ENCODE results near the gene KCNC3. TPM values are rescaled to one million over a fixed set of nuclear protein-coding genes. Genes with fewer than 3 reads are reported as not detected.

The KCNC3 gene
- total and polyA plus RNA-seq, 2 of the 13 experiments (the other 11 are each of a cell fraction or from before 2014, with no cell fraction given), result 0.29 to 1.7 TPM

DNA sequence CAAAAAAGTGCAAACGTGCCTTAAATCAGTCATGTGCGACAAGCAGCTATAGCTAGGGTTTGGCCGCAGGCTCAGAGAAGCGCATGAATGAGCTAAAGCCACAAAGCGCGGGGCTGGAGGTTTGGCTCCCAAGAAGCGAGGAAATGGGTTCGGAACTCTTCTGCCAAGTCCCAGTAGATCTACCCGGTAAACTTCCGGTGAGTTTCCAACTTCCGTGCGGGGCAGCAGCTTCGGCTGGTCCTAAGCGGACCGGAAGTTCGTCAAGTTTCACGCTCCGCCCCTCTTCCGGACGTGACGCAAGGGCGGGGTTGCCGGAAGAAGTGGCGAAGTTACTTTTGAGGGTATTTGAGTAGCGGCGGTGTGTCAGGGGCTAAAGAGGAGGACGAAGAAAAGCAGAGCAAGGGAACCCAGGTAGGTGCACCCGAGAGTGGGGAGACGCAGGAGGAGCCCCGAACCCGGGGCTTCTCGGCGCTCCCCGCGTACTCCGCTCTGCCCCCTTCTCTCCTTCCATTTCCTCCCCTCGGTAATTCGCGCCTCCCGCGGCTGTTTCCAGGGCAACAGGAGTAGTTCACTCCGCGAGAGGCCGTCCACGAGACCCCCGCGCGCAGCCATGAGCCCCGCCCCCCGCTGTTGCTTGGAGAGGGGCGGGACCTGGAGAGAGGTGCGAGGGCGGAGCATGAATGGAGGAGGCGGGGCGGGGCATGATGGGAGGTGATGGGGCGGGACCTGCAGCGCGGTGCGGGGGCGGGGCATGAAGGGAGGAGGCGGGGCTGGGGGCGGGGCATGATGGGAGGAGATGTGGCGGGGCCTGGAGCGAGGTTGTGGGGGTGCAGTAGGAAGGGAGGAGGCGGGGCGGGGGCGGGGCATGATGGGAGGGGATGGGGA lies 47.2 kb upstream of the KCNC3 start, which contains the start of gene NR1H2 (continued):
- TF ChIP-seq SATB2 (CRISPR knock-in tag; IDR thresholded peaks at IDR 0.05) (no peak), PCBP1 (IDR thresholded peaks at IDR 0.05; ENCODE audit: borderline replicate concordance, low read depth, low read length) (0 out of 2 replicates have a peak, but pooled peaks have one; percentile 69), ZNF235 (CRISPR knock-in tag; IDR thresholded peaks at IDR 0.05; ENCODE audit: borderline replicate concordance) (no peak), ZC3H13 (CRISPR knock-in tag; IDR thresholded peaks at IDR 0.05) (no peak), BRCA1 (CRISPR knock-in tag; IDR thresholded peaks at IDR 0.05) (no peak), POLR2A (IDR thresholded peaks at IDR 0.05; ENCODE audit: insufficient read depth in 1 of 2, low read depth in 2 of 2, low read length in 2 of 2) (peak; percentile 54 to 61), RELA (CRISPR knock-in tag; IDR thresholded peaks at IDR 0.05) (no peak), HDAC2 (CRISPR knock-in tag; IDR thresholded peaks at IDR 0.05) (peak; percentile 81), MIXL1 (CRISPR knock-in tag; IDR thresholded peaks at IDR 0.05) (peak; percentile 73; the same call in 1 of the 2 replicates), KLF12 (CRISPR knock-in tag; IDR thresholded peaks at IDR 0.05; ENCODE audit: borderline replicate concordance) (peak; percentile 73; the same call in 1 of the 2 replicates), ZMAT3 (CRISPR knock-in tag; conservative IDR thresholded peaks at IDR 0.05) (peak; percentile 56; the same call in 1 of the 2 replicates), SOX6 (IDR thresholded peaks at IDR 0.05) (no peak), SOX6 (CRISPR knock-in tag; IDR thresholded peaks at IDR 0.05) (peak; percentile 63; the same call in 1 of the 2 replicates), PRPF4 (IDR thresholded peaks at IDR 0.05; ENCODE audit: low read depth, low read length, poor library complexity, severe bottlenecking) (no peak)
- TF ChIP-seq, protein P1, sequence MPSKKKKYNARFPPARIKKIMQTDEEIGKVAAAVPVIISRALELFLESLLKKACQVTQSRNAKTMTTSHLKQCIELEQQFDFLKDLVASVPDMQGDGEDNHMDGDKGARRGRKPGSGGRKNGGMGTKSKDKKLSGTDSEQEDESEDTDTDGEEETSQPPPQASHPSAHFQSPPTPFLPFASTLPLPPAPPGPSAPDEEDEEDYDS (CRISPR knock-in tag; IDR thresholded peaks at IDR 0.05), result no peak; the same call in 1 of the 2 replicates
- TF ChIP-seq, protein P2, sequence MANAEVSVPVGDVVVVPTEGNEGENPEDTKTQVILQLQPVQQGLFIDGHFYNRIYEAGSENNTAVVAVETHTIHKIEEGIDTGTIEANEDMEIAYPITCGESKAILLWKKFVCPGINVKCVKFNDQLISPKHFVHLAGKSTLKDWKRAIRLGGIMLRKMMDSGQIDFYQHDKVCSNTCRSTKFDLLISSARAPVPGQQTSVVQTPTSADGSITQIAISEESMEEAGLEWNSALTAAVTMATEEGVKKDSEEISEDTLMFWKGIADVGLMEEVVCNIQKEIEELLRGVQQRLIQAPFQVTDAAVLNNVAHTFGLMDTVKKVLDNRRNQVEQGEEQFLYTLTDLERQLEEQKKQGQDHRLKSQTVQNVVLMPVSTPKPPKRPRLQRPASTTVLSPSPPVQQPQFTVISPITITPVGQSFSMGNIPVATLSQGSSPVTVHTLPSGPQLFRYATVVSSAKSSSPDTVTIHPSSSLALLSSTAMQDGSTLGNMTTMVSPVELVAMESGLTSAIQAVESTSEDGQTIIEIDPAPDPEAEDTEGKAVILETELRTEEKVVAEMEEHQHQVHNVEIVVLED (CRISPR knock-in tag; IDR thresholded peaks at IDR 0.05; ENCODE audit: borderline replicate concordance), result peak; percentile 82
- TF ChIP-seq, protein P3, sequence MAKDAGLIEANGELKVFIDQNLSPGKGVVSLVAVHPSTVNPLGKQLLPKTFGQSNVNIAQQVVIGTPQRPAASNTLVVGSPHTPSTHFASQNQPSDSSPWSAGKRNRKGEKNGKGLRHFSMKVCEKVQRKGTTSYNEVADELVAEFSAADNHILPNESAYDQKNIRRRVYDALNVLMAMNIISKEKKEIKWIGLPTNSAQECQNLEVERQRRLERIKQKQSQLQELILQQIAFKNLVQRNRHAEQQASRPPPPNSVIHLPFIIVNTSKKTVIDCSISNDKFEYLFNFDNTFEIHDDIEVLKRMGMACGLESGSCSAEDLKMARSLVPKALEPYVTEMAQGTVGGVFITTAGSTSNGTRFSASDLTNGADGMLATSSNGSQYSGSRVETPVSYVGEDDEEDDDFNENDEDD (CRISPR knock-in tag; IDR thresholded peaks at IDR 0.05; ENCODE audit: borderline replicate concordance), result 0 out of 2 replicates have a peak, but pooled peaks have one; percentile 51
- TF ChIP-seq, protein P4, sequence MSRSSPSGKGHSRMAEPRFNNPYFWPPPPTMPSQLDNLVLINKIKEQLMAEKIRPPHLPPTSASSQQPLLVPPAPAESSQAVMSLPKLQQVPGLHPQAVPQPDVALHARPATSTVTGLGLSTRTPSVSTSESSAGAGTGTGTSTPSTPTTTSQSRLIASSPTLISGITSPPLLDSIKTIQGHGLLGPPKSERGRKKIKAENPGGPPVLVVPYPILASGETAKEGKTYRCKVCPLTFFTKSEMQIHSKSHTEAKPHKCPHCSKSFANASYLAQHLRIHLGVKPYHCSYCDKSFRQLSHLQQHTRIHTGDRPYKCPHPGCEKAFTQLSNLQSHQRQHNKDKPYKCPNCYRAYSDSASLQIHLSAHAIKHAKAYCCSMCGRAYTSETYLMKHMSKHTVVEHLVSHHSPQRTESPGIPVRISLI (CRISPR knock-in tag; IDR thresholded peaks at IDR 0.05; ENCODE audit: borderline replicate concordance), result no peak
- TF ChIP-seq, protein P5, sequence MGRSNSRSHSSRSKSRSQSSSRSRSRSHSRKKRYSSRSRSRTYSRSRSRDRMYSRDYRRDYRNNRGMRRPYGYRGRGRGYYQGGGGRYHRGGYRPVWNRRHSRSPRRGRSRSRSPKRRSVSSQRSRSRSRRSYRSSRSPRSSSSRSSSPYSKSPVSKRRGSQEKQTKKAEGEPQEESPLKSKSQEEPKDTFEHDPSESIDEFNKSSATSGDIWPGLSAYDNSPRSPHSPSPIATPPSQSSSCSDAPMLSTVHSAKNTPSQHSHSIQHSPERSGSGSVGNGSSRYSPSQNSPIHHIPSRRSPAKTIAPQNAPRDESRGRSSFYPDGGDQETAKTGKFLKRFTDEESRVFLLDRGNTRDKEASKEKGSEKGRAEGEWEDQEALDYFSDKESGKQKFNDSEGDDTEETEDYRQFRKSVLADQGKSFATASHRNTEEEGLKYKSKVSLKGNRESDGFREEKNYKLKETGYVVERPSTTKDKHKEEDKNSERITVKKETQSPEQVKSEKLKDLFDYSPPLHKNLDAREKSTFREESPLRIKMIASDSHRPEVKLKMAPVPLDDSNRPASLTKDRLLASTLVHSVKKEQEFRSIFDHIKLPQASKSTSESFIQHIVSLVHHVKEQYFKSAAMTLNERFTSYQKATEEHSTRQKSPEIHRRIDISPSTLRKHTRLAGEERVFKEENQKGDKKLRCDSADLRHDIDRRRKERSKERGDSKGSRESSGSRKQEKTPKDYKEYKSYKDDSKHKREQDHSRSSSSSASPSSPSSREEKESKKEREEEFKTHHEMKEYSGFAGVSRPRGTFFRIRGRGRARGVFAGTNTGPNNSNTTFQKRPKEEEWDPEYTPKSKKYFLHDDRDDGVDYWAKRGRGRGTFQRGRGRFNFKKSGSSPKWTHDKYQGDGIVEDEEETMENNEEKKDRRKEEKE (IDR thresholded peaks at IDR 0.05), result no peak
- TF ChIP-seq, protein P6, sequence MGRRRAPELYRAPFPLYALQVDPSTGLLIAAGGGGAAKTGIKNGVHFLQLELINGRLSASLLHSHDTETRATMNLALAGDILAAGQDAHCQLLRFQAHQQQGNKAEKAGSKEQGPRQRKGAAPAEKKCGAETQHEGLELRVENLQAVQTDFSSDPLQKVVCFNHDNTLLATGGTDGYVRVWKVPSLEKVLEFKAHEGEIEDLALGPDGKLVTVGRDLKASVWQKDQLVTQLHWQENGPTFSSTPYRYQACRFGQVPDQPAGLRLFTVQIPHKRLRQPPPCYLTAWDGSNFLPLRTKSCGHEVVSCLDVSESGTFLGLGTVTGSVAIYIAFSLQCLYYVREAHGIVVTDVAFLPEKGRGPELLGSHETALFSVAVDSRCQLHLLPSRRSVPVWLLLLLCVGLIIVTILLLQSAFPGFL (CRISPR knock-in tag; IDR thresholded peaks at IDR 0.05), result no peak

All from HepG2 (cell line).